ENCODE results near the gene MTO1. TPM values are rescaled to one million over a fixed set of nuclear protein-coding genes. Genes with fewer than 3 reads are reported as not detected.
"Not testable (repeated sequence)": the region's sequence is repeated elsewhere in the genome, so short reads cannot be mapped to it uniquely, and the experiment has no call there.

Gene MTO1
- total and polyA plus RNA-seq, 2 donors = 19.8 to 28.3 TPM

DNA sequence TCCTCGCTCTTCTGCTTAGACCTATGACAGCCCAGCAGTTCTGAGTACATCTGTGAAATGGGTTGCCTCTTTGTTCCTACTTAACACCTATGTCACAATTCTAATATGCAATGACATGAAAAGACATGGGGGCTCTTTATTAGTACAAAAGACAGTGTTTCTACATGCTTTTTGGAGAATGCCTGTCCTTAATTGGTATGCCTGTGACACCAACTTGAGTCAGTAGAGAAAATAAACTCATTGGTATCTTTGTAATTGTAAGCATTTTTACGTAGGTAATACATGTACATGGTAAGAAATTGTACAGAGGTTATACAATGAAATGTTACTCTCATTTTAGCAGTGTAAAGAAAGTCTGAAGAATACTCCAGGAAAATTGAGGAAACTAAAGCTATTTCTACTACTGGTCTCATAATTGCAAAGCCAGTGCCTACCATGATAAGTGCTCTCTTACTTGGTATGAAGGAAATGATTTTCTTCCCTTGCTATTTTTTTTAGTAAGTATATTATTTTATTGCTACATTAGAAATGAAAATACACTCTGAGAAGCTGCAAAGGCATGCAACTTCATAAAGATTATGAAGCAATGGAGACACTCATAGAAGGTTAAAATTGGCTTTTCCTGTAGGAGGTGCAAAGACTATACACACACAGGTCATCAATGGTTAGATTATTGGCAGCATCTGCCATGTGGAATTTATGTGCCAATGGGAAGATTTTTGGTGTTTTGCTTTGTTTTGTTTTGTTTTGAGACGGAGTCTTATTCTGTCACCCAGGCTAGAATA, 64.2 kb downstream of the MTO1 start:
- 93% methylated on average over 3 of the region's 3 CpGs for WGBS
- Histone ChIP-seq H3K27ac (ENCODE audit: low read depth) (no peak overlapping the region), H3K4me3 (ENCODE audit: low read depth, low read length) (no peak overlapping the region), H3K4me1 (ENCODE audit: insufficient read depth) (no peaks in the 10 kb centered on the region), H3K36me3 (ENCODE audit: insufficient read depth) (no peaks in the 10 kb centered on the region)
- DNase-seq (ENCODE audit: extremely low spot score) = no peak

DNA sequence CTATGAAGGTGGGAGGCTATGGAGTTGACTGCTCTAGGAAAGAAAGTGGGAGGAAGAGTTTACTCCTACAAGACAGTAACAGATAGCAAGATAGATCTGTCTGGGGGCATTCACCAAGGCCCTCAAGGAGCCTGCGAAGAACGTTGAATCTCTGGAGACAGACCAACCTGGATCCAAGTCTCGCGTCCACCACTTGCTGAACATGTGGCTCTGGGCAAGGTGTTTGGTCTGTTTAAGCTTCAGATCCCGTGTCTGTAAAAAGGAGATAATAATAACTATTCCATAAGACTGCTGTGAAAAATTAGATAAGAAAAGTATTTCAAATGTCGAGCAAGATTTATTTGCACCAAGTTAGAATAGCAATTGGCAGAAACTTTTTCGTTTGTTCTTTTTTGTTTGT, 67.4 kb downstream of the MTO1 start:
- H3K4me1 ChIP-seq (ENCODE audit: insufficient read depth) = no peaks in the 10 kb centered on the region
- WGBS = 46% methylated on average over 7 of the region's 7 CpGs
- DNase-seq (ENCODE audit: extremely low spot score) = no peak

GRCh38 chr6:73532293-73532692, 70.8 kb downstream of the MTO1 start:
- no peak overlapping the region for H3K27ac ChIP-seq (ENCODE audit: low read depth)
- DNase-seq (ENCODE audit: extremely low spot score) = no peak
- WGBS = 79% methylated on average over 3 of the region's 3 CpGs
- H3K4me1 ChIP-seq (ENCODE audit: insufficient read depth) = no peaks in the 10 kb centered on the region
- H3K4me3 ChIP-seq (ENCODE audit: low read depth, low read length) = no peak overlapping the region
- H3K36me3 ChIP-seq (ENCODE audit: insufficient read depth) = no peaks in the 10 kb centered on the region

More for the DNA sequence above, 67.4 kb downstream of the MTO1 start:
- no peaks in the 10 kb centered on the region for H3K36me3 ChIP-seq (ENCODE audit: insufficient read depth)
- H3K4me3 ChIP-seq (ENCODE audit: low read depth, low read length) = no peak overlapping the region
- no peak overlapping the region for H3K27ac ChIP-seq (ENCODE audit: low read depth)

DNA sequence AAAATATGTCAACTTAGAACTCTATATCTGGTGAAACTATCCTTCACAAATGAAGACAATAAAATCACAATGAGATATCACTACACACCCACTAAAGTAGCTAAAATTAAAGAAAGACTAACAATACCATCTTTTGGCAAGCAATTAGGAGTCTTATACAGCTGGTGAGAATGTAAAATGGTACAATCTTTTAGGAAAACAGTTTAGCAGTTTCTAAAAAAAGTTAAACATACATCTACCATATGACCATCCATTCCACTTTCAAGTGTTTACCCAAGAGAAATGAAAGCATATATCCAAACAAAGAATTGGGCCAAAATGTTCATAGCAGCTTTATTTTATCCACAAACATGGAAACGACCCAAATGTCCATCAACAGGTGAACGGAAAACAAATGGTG, 73.1 kb downstream of the MTO1 start:
- no peak for DNase-seq (ENCODE audit: extremely low spot score)
- no peaks in the 10 kb centered on the region for H3K36me3 ChIP-seq (ENCODE audit: insufficient read depth)
- H3K4me3 ChIP-seq (ENCODE audit: low read depth, low read length) = no peak overlapping the region
- H3K4me1 ChIP-seq (ENCODE audit: insufficient read depth) = no peaks in the 10 kb centered on the region
- no peak overlapping the region for H3K27ac ChIP-seq (ENCODE audit: low read depth)
- WGBS = 73% methylated on average over 2 of the region's 2 CpGs

DNA sequence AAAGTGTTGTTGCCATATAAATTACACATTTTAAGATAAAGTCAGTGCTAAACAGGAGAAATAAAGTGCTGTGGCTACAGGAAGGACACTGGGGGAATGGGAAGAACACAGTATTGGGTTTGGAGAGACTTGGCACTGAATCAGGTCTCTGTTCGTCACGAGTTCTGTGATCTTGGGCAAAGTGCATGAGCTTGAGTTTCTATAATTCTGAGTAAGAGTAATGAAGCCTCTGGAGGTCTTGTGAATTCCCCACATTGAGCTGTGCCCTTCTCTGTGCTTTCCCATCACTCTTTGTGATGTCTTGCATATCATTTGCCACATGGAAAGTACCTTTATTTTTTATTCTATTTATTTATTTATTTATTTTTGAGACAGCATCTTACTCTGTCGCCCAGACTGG, 76.1 kb downstream of the MTO1 start:
- Histone ChIP-seq H3K27ac (ENCODE audit: low read depth) (no peak overlapping the region), H3K4me1 (ENCODE audit: insufficient read depth) (no peaks in the 10 kb centered on the region), H3K4me3 (ENCODE audit: low read depth, low read length) (no peak overlapping the region), H3K36me3 (ENCODE audit: insufficient read depth) (no peaks in the 10 kb centered on the region)
- DNase-seq (ENCODE audit: extremely low spot score) = no peak
- WGBS = 81% methylated on average over 3 of the region's 3 CpGs

GRCh38 chr6:73538116-73538779, 76.7 kb downstream of the MTO1 start:
- WGBS = 95% methylated on average over 10 of the region's 10 CpGs
- no peaks in the 10 kb centered on the region for H3K4me1 ChIP-seq (ENCODE audit: insufficient read depth)
- no peak for DNase-seq (ENCODE audit: extremely low spot score)
- no peaks in the 10 kb centered on the region for H3K36me3 ChIP-seq (ENCODE audit: insufficient read depth)
- no peak overlapping the region for H3K27ac ChIP-seq (ENCODE audit: low read depth)
- no peak overlapping the region for H3K4me3 ChIP-seq (ENCODE audit: low read depth, low read length)

GRCh38 chr6:73542481-73542880, 80.9 kb downstream of the MTO1 start:
- 92% methylated on average over 3 of the region's 3 CpGs for WGBS
- not testable (repeated sequence) for H3K4me1 ChIP-seq (ENCODE audit: insufficient read depth); H3K36me3 ChIP-seq (ENCODE audit: insufficient read depth); H3K27ac ChIP-seq (ENCODE audit: low read depth); DNase-seq (ENCODE audit: extremely low spot score); H3K4me3 ChIP-seq (ENCODE audit: low read depth, low read length)

DNA sequence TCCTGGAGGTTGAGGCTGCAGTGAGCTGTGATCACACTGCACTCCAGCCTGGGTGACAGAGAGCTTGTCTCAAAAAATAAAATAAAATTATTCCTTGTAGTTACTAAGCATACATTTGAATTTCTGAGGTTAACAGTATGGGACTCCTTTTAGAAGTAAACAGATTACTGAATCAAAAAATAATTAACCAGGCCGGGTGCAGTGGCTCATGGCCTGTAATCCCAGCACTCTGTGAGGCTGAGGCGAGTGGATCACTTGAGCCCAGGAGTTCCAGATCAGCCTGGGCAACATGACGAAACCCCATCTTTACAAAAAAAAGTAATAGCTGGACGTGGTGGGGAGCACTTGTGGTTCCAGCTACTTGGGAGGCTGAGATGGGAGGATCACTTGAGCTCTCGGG, 81.4 kb downstream of the MTO1 start:
- H3K4me3 ChIP-seq (ENCODE audit: low read depth, low read length) = no peak overlapping the region
- no peak overlapping the region for H3K27ac ChIP-seq (ENCODE audit: low read depth)
- no peaks in the 10 kb centered on the region for H3K36me3 ChIP-seq (ENCODE audit: insufficient read depth)
- no peaks in the 10 kb centered on the region for H3K4me1 ChIP-seq (ENCODE audit: insufficient read depth)
- WGBS = 89% methylated on average over 5 of the region's 5 CpGs
- no peak for DNase-seq (ENCODE audit: extremely low spot score)

DNA sequence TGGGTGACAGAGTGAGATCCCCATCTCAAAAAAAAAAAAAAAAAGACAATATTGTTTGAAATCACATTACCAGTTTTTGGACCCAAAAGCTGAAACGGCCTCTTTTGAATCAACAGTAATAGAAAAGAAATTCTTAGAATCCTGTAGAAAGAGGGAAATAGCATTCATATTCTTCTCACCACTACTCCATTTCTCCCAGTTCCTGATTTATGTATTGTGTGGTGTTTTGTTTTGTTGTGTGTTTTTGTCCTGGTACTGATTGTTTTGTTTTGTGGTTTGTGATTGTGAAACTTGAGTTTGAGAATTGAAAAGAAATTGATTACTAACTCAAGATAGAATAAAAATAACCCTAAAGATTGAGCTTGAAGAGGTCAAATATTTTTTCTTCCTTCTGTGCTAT, 85.5 kb downstream of the MTO1 start:
- 85% methylated on average over 1 of the region's 1 CpG for WGBS
- no peak for DNase-seq (ENCODE audit: extremely low spot score)
- Histone ChIP-seq H3K4me1 (ENCODE audit: insufficient read depth) (no peaks in the 10 kb centered on the region), H3K4me3 (ENCODE audit: low read depth, low read length) (no peak overlapping the region), H3K27ac (ENCODE audit: low read depth) (no peak overlapping the region), H3K36me3 (ENCODE audit: insufficient read depth) (no peaks in the 10 kb centered on the region)

- Histone ChIP-seq H3K36me3 (ENCODE audit: insufficient read depth) (no peaks in the 10 kb centered on the region), H3K27ac (ENCODE audit: low read depth) (no peak overlapping the region), H3K4me3 (ENCODE audit: low read depth, low read length) (no peak overlapping the region), H3K4me1 (ENCODE audit: insufficient read depth) (no peaks in the 10 kb centered on the region)
- 92% methylated on average over 12 of the region's 12 CpGs for WGBS
- DNase-seq (ENCODE audit: extremely low spot score) = no peak
Observed at GRCh38 chr6:73548458-73549446, 87.2 kb downstream of the MTO1 start.

GRCh38 chr6:73551115-73551514, 89.6 kb downstream of the MTO1 start:
- 95% methylated on average over 4 of the region's 4 CpGs for WGBS
- H3K27ac ChIP-seq (ENCODE audit: low read depth); H3K4me1 ChIP-seq (ENCODE audit: insufficient read depth); H3K4me3 ChIP-seq (ENCODE audit: low read depth, low read length); H3K36me3 ChIP-seq (ENCODE audit: insufficient read depth); DNase-seq (ENCODE audit: extremely low spot score): not testable (repeated sequence)

DNA sequence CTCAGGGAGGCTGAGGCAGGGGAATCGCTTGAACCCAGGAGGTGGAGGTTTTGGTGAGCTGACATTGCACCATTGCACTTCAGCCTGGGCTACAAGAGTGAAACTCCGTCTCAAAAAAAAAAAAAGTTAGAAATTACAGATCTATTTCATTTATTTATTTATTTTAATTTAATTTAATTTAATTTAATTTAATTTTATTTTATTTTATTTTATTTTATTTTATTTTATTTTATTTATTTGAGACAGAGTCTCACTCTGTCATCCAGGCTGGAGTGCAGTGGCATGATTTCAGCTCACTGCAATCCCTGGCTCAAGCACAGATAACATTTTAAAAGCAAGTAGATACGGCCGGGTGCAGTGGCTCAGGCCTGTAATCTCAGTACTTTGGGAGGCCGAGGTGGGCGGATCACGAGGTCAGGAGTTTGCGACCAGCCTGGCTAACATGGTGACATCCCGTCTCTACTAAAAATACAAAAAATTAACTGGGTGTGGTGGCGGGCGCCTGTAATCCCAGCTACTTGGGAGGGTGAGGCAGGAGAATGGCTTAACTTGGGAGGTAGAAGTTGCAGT, 93.9 kb downstream of the MTO1 start:
- 91% methylated on average over 11 of the region's 11 CpGs for WGBS

GRCh38 chr6:73556836-73557235, 95.3 kb downstream of the MTO1 start:
- DNase-seq (ENCODE audit: extremely low spot score) = no peak
- Histone ChIP-seq H3K4me3 (ENCODE audit: low read depth, low read length) (no peak overlapping the region), H3K36me3 (ENCODE audit: insufficient read depth) (no peaks in the 10 kb centered on the region), H3K27ac (ENCODE audit: low read depth) (no peak overlapping the region), H3K4me1 (ENCODE audit: insufficient read depth) (no peaks in the 10 kb centered on the region)
- WGBS = 48% methylated on average over 1 of the region's 1 CpG

More for the DNA sequence above, 93.9 kb downstream of the MTO1 start:
- not testable (repeated sequence) for H3K27ac ChIP-seq (ENCODE audit: low read depth); H3K36me3 ChIP-seq (ENCODE audit: insufficient read depth); H3K4me3 ChIP-seq (ENCODE audit: low read depth, low read length); DNase-seq (ENCODE audit: extremely low spot score); H3K4me1 ChIP-seq (ENCODE audit: insufficient read depth)
